ENCODE measurements around the gene ABHD10. TPM values are rescaled to one million over a fixed set of nuclear protein-coding genes. Genes with fewer than 3 reads are reported as not detected.

The ABHD10 gene
- total RNA-seq, 4 donors from 2014 or later = 13.2 to 21.7 (median 16.8) TPM

- no peak overlapping the region for H3K4me3 ChIP-seq (ENCODE audit: low read depth, poor library complexity, severe bottlenecking)
- DNase-seq (ENCODE audit: low spot score in 2 of 2) = no peak
- TF ChIP-seq POLR2A (IDR thresholded peaks at IDR 0.05) (no peak), CTCF (IDR thresholded peaks at IDR 0.05) (no peak)
- WGBS, 2 donors = 89 to 95% methylated on average over 2 of the region's 2 CpGs
- intact Hi-C loops (cut with DNase I; ENCODE audit: low total_unique reads) = no loop called here
Observed at GRCh38 chr3:111951032-111951431, 27.8 kb upstream of the ABHD10 start.

DNA sequence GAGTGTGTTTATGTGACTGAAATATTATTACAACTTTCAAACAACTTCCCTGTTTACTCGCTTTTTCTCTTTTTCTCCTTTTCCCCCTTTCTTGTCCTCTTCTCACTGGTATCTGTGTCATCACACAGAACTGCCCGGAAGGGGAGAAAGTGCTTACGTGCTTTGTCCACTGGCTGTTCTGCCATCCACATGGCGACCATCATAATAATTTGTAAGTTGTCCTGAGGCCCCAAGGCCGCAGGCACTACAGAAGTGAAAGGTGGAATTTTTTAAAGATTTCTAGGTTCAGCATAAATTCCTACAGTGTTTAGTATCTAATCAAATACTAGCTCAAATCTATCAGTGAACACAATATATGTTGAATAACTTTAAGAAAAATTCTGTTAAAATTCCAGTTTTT is 26.7 kb upstream of the ABHD10 start:
- DNase-seq (ENCODE audit: low spot score in 2 of 2) = no peak
- intact Hi-C loops (cut with DNase I; ENCODE audit: low total_unique reads) = no loop called here
- WGBS, 2 donors = 93 to 95% methylated on average over 5 of the region's 5 CpGs

GRCh38 chr3:111952866-111953450 is 25.9 kb upstream of the ABHD10 start:
- 92 to 95% methylated on average over 6 of the region's 6 CpGs for WGBS, 2 donors
- no peak for DNase-seq (ENCODE audit: low spot score in 2 of 2)
- intact Hi-C loops (cut with DNase I; ENCODE audit: low total_unique reads) = no loop called here
- TF ChIP-seq CTCF (IDR thresholded peaks at IDR 0.05) = no peak
- no peak for TF ChIP-seq POLR2A (IDR thresholded peaks at IDR 0.05)
- H3K4me3 ChIP-seq (ENCODE audit: low read depth, poor library complexity, severe bottlenecking) = no peak overlapping the region

More for the DNA sequence above, 26.7 kb upstream of the ABHD10 start:
- no peak for TF ChIP-seq POLR2A (IDR thresholded peaks at IDR 0.05)
- no peak for TF ChIP-seq CTCF (IDR thresholded peaks at IDR 0.05)
- H3K4me3 ChIP-seq (ENCODE audit: low read depth, poor library complexity, severe bottlenecking) = no peak overlapping the region

GRCh38 chr3:111954228-111954990 is 24.4 kb upstream of the ABHD10 start:
- intact Hi-C loops (cut with DNase I; ENCODE audit: low total_unique reads) = no loop called here
- 58 to 59% methylated on average over 6 of the region's 6 CpGs for WGBS, 2 donors
- TF ChIP-seq CTCF (IDR thresholded peaks at IDR 0.05) (no peak), POLR2A (IDR thresholded peaks at IDR 0.05) (no peak)

GRCh38 chr3:111955876-111956275 is 22.9 kb upstream of the ABHD10 start:
- 97 to 100% methylated on average over 1 of the region's 1 CpG for WGBS, 2 donors
- TF ChIP-seq POLR2A (IDR thresholded peaks at IDR 0.05) = no peak
- no peak for TF ChIP-seq CTCF (IDR thresholded peaks at IDR 0.05)
- DNase-seq (ENCODE audit: low spot score in 2 of 2) = no peak
- intact Hi-C loops (cut with DNase I; ENCODE audit: low total_unique reads) = no loop called here
- H3K4me3 ChIP-seq (ENCODE audit: low read depth, poor library complexity, severe bottlenecking) = no peak overlapping the region

More at GRCh38 chr3:111954228-111954990, 24.4 kb upstream of the ABHD10 start:
- no peak for DNase-seq (ENCODE audit: low spot score in 2 of 2)
- H3K4me3 ChIP-seq (ENCODE audit: low read depth, poor library complexity, severe bottlenecking) = no peak overlapping the region

Measured in lower leg skin (tissue), 4 donors.